DLD1 (cell line): ENCODE measurements around the gene OSBPL6.
"Not testable (repeated sequence)": the region's sequence is repeated elsewhere in the genome, so short reads cannot be mapped to it uniquely, and the experiment has no call there.

Experiments used
- in situ Hi-C: cut with HindIII; loops from 2 replicates; pipeline ENCODE4 v1.10.0; 2017; ENCODE audit warnings: low sequenced_read_pairs

OSBPL6 gene

GRCh38 chr2:178333851-178334250, 139.5 kb downstream of the OSBPL6 start:
- in situ Hi-C loops: no loop called here

- in situ Hi-C loops: no loop called here
Observed at GRCh38 chr2:178335230-178335629, 140.9 kb downstream of the OSBPL6 start.

DNA sequence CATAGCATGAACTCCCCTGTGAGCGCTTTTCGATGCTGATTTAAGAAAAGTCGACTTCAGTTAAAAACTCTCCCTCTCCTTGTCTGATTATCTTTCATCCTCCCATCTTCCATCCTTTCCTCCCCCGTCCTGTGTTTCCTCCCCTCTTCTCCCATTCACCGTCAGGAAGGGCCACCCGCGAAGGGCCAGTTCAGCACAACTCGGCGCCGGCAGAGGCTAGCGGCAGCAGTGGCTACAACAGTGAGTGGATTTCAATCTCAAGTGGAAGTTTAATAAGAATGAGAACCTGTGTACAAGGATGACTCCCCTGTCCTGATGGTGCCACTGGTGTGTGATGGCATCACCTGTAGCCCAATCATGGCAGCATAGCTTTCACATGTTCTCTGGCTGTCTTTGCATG, 149.8 kb downstream of the OSBPL6 start:
- in situ Hi-C loops: no loop called here

DNA sequence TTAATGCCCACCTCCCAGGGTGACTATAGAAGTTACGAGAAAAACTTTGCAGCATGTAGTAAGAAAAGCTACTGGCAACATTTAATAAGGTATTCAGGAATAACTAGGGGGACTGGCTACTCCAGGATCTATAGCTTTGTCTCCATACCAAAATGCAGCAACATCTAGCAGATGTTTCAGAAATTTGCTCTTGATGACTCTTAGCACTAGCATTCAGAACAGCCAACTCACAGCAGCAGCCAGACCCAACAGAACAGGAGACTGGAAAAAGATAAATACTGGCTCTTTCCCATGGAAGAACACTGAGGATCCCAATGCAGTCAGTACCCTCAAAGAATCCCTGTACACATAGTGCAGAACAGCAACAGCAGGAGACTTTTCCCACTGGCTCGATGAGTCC, 151.6 kb downstream of the OSBPL6 start:
- in situ Hi-C loops: no loop called here

- in situ Hi-C loops: no loop called here
Observed at GRCh38 chr2:178350051-178350450, 155.7 kb downstream of the OSBPL6 start.

- in situ Hi-C loops: not testable (repeated sequence)
Observed at GRCh38 chr2:178357704-178358103, 163.4 kb downstream of the OSBPL6 start.

GRCh38 chr2:178359192-178359912, 165.0 kb downstream of the OSBPL6 start:
- in situ Hi-C loops: no loop called here

GRCh38 chr2:178361588-178361987, 167.3 kb downstream of the OSBPL6 start:
- in situ Hi-C loops: no loop called here

- in situ Hi-C loops: no loop called here
Observed at GRCh38 chr2:178363252-178363651, 168.9 kb downstream of the OSBPL6 start.

- in situ Hi-C loops: no loop called here
Observed at GRCh38 chr2:178365116-178365515, 170.8 kb downstream of the OSBPL6 start.

GRCh38 chr2:178366412-178366811, 172.1 kb downstream of the OSBPL6 start:
- in situ Hi-C loops: no loop called here

DNA sequence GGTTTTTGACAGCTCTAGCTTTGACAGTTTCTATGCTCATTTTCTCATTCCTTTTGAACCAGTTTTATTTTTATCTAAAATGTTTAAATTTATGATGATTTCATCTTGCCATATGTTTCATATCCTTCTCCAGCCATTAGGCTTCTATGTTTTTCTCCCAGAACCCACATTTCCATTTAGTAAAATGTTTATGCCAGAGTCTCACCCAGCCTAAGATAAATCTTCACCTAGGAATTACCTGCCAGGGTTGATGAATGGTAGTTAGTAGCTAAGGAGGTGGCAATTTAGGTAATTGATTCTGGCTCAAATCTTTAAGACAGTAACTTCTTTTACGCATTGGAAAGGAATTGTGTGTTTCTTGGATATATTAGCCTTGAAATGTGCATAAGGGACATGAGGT, 173.0 kb downstream of the OSBPL6 start:
- in situ Hi-C loops: no loop called here

DNA sequence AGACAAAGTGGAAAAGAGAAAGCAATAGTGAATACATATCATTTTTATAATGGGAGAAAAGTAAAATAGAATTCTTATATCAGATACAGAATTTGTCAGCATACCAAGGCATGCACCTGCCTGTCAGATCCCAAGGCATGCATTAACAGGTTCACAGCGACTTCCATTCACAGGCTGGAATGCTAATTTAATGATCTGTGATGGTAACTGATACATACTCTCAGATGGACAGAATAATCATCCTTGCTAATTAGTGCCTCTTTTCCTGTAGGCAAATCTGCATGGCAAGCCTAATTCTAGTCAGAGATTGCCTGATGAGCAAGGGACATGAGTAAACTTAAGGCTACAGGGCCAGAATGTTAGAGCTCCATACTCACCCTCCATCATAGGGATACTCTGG, 180.6 kb downstream of the OSBPL6 start:
- in situ Hi-C loops: no loop called here

DNA sequence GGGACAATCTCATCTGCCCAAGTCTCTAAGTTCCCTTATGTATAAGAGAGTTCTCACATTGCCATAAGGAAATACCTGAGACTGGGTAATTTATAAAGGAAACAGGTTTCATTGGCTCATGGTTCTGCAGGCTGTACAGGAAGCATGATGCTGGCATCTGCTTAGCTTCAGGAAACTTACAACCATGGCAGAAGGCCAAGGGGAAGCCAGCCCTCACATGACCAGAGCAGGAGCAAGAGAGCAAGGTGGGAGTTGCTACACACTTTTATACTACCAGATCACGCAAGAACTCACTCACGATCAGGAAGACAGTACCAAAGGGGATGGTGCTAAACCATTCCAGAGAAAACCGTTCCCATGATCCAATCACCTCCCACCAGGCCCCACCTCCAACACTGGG, 182.7 kb downstream of the OSBPL6 start:
- in situ Hi-C loops: no loop called here

DNA sequence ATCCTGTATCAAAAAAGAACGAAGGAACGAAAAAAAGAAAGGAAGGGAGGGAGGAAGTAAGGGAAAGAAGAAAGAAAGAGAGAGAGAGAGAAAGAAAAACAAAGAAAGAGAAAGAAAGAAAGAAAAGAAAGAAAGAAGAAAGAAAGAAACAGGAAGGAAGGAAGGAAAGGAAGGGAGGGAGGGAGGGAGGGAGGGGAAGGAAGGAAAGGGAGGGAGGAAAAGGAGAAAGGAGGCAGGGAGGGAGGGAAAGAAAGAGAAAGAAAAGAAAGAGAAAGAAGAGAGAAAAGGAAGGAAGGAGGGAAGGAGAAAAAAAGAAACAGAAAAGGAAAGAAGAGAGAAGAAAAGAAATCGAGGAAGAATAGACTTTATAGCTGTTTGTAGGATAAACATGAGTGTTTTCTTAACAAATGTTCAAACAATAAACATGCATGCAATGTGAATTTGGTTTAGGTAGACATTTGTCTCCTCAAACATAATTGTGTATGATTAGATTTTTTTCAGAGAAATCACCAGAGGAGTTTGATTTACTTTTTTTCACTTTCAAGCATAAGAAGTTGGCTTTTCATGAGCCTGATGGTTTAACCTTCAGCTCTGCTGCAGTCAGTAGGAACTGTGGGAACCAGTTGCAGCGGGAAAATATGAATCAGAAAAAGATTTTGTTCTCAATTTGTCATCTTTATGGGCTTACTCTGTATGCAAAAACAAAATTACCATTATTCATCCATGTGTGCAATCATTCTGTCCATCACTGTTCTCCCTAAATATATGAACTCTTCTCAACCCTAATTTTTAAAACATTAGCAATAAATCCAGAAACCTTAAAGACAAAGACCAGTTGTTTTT, 185.1 kb downstream of the OSBPL6 start:
- in situ Hi-C loops: no loop called here

GRCh38 chr2:178380763-178381162, 186.5 kb downstream of the OSBPL6 start:
- in situ Hi-C loops: no loop called here

DNA sequence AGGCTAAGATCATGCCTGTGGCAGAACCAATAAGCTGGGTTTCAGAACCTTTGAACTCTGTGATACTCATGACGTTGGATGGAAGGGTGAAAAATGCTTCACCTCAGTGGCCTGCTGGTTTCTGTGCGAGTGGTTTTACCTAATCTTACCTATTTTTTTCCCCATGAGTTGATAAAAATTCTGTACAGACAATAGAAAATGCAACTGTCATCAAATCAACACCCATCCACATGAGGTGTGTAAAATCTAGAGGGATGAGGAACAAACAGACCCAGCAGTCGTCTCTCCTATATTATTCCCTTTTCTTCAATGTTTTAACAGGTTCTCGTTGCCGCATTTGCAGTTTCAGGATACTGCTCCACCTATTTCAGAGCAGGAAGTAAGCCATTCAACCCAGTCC, 189.4 kb downstream of the OSBPL6 start:
- in situ Hi-C loops: no loop called here

- in situ Hi-C loops: no loop called here
Observed at GRCh38 chr2:178385595-178386148, 191.4 kb downstream of the OSBPL6 start.

GRCh38 chr2:178386986-178387597, 192.8 kb downstream of the OSBPL6 start:
- in situ Hi-C loops: no loop called here

GRCh38 chr2:178388287-178388686, 194.0 kb downstream of the OSBPL6 start:
- in situ Hi-C loops: no loop called here

DNA sequence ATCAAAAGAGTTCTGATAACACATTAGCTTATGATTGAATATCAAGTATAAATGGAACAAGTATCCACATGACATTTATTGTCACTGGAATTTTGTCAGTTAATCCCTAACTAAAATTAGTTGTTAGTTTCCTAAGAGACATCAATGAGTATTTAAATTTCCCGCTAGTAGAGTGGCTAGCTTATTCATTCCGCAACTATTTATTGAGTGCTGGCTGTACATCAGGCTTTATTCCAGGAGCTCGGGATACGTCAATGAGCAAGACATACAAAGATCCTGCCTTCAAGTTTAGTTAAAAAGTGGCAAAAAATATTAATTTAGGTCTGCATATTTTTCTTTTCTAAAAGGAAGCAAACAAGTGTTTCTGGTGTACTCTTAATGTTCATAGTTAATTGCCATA, 197.4 kb downstream of the OSBPL6 start:
- in situ Hi-C loops: no loop called here

DNA sequence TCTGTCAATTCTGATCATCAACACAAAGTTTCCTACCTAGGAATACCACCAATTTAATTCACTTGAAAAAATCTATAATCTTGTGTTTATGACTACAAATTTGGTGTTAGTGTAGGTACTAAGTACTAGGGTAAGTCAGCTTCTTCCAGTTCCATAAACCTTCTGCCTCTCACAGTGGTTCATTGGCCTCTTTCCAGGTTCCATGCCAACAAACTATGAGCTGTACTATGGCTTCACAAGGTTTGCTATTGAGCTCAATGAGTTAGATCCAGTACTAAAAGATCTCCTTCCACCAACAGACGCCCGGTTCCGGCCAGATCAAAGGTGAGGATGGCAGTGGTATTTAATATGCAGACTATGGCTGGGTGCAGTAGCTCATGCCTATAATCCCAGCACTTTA, 197.9 kb downstream of the OSBPL6 start:
- in situ Hi-C loops: no loop called here
